DOHH2 (cell line): ENCODE results near the gene DKKL1.

Source experiments
- EZH2phosphoT487 ChIP-seq: fragments of 200-600 bp; sonication (generic); IDR thresholded peaks from 2 replicates; pipeline ENCODE4 v1.6.1; 2017; ENCODE audit warnings: borderline replicate concordance, mild to moderate bottlenecking, antibody characterized with exemption, low read length, moderate library complexity, mixed read lengths
- TF ChIP-seq, protein P1 (sequence below): fragments of 200-600 bp; sonication (generic); IDR thresholded peaks from one replicate; pipeline ENCODE4 v1.5.1; 2014; ENCODE audit warnings: antibody characterized with exemption, mild to moderate bottlenecking, low read depth, low read length; ENCODE audit not compliant: poor library complexity, severe bottlenecking

DNA sequence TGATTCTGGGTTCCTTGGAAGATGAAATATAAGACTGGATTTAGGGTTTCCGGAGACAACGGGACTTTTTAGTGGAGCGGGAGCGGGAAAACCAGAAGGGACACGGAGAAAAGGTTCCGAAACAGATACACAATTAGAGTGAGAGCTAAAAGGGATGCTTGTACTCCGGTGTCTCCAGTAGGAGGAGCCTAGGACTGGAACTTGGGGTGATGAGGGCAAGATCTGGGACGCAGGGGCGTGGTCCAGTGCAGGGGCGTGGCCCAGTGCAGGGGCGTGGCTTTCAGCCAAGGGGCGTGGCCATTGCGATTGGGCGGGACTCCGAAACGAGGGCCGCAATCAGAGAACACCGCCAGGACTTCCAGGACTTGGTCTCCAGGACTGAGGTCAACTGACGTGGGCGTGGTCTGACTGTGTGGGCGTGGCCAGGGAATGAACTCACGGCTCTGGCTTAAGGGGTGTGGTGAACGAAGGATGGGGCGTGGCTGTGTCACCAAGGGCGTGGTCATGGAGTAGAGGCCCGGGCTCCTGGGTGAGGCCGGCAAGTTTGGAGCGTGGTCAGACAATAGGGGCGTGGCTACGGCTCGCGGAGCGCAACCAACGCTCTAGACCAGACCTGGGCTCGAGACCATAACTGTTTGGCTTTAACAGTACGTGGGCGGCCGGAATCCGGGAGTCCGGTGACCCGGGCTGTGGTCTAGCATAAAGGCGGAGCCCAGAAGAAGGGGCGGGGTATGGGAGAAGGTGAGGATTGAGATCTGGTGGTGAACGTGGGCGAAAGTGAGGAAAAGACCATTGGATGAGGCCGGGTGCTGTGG is at the start of gene DKKL1:
- TF ChIP-seq, protein P1, sequence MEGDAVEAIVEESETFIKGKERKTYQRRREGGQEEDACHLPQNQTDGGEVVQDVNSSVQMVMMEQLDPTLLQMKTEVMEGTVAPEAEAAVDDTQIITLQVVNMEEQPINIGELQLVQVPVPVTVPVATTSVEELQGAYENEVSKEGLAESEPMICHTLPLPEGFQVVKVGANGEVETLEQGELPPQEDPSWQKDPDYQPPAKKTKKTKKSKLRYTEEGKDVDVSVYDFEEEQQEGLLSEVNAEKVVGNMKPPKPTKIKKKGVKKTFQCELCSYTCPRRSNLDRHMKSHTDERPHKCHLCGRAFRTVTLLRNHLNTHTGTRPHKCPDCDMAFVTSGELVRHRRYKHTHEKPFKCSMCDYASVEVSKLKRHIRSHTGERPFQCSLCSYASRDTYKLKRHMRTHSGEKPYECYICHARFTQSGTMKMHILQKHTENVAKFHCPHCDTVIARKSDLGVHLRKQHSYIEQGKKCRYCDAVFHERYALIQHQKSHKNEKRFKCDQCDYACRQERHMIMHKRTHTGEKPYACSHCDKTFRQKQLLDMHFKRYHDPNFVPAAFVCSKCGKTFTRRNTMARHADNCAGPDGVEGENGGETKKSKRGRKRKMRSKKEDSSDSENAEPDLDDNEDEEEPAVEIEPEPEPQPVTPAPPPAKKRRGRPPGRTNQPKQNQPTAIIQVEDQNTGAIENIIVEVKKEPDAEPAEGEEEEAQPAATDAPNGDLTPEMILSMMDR: no peak
- TF ChIP-seq EZH2phosphoT487: 0 out of 2 replicates have a peak, but pooled peaks have one; percentile 52
